ENCODE data around the gene IL2RA.

Gene IL2RA

DNA sequence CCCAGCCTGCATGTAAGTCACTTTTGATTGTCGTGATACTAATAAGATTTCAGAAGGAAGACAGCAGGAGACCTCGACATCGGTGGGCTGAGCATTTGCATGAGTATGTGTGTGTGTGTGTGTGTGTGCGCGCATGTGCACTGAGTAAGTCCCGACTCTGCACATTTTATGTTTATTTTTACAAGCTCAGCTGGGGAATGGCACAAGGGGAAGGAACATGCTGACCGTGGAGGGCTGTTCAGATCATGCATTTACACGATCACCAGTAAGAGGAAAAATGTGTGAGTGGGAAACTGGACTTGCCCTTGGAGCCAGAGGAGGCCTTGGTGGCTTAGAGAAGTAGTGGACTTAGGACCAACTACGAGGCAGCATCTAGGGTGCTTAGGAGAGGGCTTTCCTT, 41.3 kb downstream of the IL2RA start:
- Histone ChIP-seq H3K9me3 (ENCODE audit: severe bottlenecking) (no peaks in the 10 kb centered on the region), H3K36me3 (no peaks in the 10 kb centered on the region), H3K4me3 (ENCODE audit: low read depth, low read length) (no peak overlapping the region), H3K27ac (no peak overlapping the region), H3K27me3 (ENCODE audit: insufficient read depth, low read depth, severe bottlenecking) (peaks cover 14% of the 10 kb centered on the region)
- TF ChIP-seq, protein P1, sequence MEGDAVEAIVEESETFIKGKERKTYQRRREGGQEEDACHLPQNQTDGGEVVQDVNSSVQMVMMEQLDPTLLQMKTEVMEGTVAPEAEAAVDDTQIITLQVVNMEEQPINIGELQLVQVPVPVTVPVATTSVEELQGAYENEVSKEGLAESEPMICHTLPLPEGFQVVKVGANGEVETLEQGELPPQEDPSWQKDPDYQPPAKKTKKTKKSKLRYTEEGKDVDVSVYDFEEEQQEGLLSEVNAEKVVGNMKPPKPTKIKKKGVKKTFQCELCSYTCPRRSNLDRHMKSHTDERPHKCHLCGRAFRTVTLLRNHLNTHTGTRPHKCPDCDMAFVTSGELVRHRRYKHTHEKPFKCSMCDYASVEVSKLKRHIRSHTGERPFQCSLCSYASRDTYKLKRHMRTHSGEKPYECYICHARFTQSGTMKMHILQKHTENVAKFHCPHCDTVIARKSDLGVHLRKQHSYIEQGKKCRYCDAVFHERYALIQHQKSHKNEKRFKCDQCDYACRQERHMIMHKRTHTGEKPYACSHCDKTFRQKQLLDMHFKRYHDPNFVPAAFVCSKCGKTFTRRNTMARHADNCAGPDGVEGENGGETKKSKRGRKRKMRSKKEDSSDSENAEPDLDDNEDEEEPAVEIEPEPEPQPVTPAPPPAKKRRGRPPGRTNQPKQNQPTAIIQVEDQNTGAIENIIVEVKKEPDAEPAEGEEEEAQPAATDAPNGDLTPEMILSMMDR (IDR thresholded peaks at IDR 0.05; ENCODE audit: low read depth, low read length): no peak
- no peak for DNase-seq

DNA sequence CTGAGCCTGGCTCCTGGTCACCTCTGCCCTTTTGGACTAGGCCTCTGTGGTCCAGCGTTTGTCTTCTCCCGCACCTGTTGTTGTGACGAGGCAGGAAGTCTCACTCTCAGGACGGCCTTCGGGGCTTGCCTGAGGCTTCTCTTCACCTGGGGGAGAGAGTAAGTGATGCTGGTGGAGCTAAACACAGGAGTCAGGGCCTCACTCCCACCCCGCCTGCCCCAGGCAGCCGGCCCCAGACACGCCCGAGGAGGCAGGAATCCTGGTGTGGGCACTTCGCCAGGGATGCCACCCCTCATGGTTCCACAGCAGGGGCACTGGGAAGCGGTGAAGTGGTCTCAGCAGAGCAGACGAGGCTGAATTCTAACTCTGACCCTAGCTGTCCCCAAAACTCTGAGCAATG, 42.4 kb downstream of the IL2RA start:
- H3K36me3 ChIP-seq: no peaks in the 10 kb centered on the region
- TF ChIP-seq, protein P1 (IDR thresholded peaks at IDR 0.05; ENCODE audit: low read depth, low read length): no peak
- DNase-seq: no peak
- no peaks in the 10 kb centered on the region for H3K9me3 ChIP-seq (ENCODE audit: severe bottlenecking)
- H3K27ac ChIP-seq: no peak overlapping the region
- peaks cover 18% of the 10 kb centered on the region for H3K27me3 ChIP-seq (ENCODE audit: insufficient read depth, low read depth, severe bottlenecking)
- no peak overlapping the region for H3K4me3 ChIP-seq (ENCODE audit: low read depth, low read length)

DNA sequence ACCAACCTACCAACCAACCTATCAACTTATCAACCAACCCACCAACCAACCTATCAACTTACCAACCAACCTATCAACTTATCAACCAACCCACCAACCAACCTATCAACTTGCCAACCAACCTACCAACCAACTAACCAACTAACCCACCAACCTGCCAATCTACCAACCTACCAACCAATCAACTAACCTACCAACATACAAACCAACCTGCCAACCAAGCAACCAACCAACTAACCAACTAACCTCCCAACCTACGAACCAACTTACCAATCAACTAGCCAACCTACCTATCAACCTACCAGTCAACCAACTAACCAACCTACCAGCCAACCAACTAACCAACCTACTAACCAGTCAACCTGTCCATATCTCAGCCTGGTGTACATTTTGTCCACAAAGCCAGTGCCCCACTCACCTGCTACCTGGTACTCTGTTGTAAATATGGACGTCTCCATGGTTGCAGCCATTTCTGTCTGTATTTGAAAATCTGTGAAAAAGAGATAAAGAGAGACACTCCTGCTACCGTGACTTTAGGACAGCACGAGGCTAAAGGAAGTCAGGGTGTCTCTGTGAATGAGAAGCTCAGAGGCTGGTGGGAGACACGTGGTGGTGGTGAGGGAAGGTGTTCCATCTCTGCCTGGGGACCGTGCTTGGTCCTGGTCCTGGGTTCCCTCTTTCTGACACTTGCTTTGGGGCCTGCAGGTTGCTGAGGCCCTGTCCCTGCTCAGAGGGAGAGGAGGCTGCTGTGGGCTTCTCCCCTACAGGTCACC, 43.0 kb downstream of the IL2RA start:
- TF ChIP-seq, protein P1 (IDR thresholded peaks at IDR 0.05; ENCODE audit: low read depth, low read length): no peak
- DNase-seq: no peak
- Histone ChIP-seq H3K27ac (no peak overlapping the region), H3K36me3 (no peaks in the 10 kb centered on the region), H3K27me3 (ENCODE audit: insufficient read depth, low read depth, severe bottlenecking) (peaks cover 18% of the 10 kb centered on the region), H3K4me3 (ENCODE audit: low read depth, low read length) (no peak overlapping the region), H3K9me3 (ENCODE audit: severe bottlenecking) (no peaks in the 10 kb centered on the region)

DNA sequence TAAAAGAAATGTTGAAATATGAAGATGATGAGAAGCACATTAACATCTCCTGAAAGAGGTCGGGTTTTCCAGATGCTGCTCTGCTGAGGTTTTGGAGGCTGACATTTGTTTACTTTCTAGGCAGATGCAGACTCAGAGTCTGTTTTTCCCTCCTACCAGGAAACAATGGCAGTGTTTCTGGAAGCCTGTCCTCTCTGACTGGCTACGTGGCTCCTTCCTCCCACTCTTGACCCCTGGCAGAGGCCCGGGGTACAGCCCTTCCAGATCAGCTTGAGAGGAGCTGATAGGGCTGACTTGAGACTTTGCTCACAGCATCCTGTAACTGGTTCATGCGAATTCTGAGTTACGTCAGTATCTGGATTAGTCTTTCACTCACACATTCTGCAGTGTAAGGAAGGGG, 43.7 kb downstream of the IL2RA start:
- H3K36me3 ChIP-seq: no peaks in the 10 kb centered on the region
- no peak overlapping the region for H3K4me3 ChIP-seq (ENCODE audit: low read depth, low read length)
- no peak overlapping the region for H3K27ac ChIP-seq
- no peak for DNase-seq
- TF ChIP-seq, protein P1 (IDR thresholded peaks at IDR 0.05; ENCODE audit: low read depth, low read length): no peak
- no peaks in the 10 kb centered on the region for H3K9me3 ChIP-seq (ENCODE audit: severe bottlenecking)
- H3K27me3 ChIP-seq (ENCODE audit: insufficient read depth, low read depth, severe bottlenecking): peaks cover 18% of the 10 kb centered on the region

DNA sequence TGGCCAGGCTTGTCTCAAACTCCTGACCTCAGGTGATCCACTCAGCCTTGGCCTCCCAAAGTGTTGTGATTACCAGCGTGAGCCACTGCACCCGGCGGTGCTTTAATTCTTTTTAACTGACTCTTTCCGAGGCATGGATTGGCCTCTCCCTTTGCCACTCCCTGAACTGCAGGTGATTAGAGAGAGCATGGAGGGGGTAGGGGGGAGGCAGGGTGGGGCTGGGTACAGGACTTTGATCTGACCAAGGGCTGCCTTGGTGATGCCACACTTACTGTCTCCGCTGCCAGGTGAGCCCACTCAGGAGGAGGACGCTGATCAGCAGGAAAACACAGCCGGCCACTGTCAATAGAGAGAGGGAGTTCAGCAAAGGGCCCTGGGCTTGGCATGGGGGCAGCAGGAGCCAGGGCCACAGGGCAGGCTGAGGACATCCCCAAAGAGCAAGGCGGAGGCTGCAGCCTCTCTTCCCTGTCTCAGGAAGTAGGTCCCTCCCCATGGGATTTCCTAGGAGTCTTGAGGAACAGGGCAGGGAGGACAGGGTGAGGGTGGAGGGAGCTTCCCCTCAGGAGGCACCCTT, 44.3 kb downstream of the IL2RA start:
- DNase-seq: no peak
- H3K27me3 ChIP-seq (ENCODE audit: insufficient read depth, low read depth, severe bottlenecking): peaks cover 19% of the 10 kb centered on the region
- no peak overlapping the region for H3K4me3 ChIP-seq (ENCODE audit: low read depth, low read length)
- no peak overlapping the region for H3K27ac ChIP-seq
- TF ChIP-seq, protein P1 (IDR thresholded peaks at IDR 0.05; ENCODE audit: low read depth, low read length): no peak
- H3K9me3 ChIP-seq (ENCODE audit: severe bottlenecking): no peaks in the 10 kb centered on the region
- no peaks in the 10 kb centered on the region for H3K36me3 ChIP-seq
